ENCODE measurements around the gene ING2. TPM values are rescaled to one million over a fixed set of nuclear protein-coding genes. Genes with fewer than 3 reads are reported as not detected.
A peak's percentile ranks its signal among the peaks of the same experiment; 100 is the strongest.
"Not testable (repeated sequence)": the region's sequence is repeated elsewhere in the genome, so short reads cannot be mapped to it uniquely, and the experiment has no call there.

The ING2 gene
- 10 to 100 TPM; 13.0 to 14.7 TPM for total RNA-seq
- long read RNA-seq, transcript ING2-201 (2 exons, 1,189 nt), result major isoform, 16 of 19 reads
- long read RNA-seq, partial matches to known transcripts, result 0 of 19 reads
- long read RNA-seq, other reads (novel, unspliced or antisense), result 0 of 19 reads

DNA sequence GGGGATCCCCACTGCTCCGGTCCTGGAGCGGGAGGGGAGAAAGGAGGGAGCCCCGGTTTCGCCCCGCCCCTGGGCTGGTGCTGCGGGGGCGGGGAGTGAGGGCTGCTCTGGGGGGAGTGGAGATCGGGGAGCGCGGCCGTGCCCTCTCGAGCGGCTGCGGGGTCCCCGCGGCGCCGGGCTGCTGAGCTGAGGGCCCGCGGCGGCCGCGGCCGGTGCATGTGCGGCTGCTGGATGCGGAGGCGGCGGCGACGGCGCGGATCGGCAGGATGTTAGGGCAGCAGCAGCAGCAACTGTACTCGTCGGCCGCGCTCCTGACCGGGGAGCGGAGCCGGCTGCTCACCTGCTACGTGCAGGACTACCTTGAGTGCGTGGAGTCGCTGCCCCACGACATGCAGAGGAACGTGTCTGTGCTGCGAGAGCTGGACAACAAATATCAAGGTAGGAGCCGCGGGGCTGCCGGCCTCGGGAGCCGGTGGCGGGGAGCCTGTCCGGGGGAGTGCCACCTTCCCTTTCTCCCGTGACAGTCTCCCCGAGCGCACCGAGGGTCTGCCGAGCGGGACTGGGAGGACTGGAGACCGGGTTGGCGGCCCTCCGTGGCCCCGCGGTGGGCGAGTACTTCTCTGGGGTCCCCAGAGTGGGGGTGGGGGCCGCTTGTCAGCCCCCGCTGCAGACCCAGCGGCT lies at the start of gene ING2:
ING2 (plus strand) TSS at position 129 of the 681 bp plus-strand sequence; CDS start at position 267, 138 bp downstream.
- intact Hi-C loops (cut with DNase I, micrococcal nuclease), result no loop called here
- ATAC-seq (peak; percentile 53), DNase-seq (peak in 1 of 2 donors; percentile 32)

DNA sequence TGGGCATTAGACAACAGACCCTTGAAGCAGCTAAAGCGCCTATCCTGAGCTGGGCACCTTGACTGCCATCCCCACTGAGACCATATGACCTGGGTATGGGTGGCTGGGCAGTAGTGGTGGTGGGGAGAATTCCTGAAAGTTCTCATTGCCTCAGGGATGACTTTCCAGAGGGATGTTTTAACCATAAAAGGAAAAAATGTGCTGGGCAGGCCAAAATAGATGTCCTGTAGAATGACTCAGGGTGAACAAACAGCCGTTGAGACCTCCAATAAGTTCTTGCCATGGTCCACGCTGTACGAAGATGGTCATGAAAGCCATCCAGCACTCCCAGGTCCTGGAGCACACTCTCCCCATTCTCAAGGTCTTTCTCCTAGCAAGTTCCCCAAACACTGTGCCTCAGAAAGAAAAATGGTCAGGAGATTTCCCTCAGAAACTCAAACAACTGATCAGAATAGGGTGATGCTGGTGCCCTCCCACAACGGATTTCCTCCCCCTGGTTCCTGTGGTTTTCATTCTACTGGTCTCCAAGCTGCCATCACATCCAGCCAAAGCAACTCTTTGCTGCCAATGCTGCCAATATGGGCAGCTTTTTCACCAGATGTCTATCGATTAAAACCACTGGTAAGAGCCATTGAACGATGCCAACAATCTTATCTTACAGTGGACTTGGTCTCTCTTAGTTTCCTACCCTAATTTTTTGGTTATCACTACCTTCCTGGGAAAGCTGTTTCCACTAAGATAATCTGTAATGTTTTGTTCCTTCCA lies 49.2 kb upstream of the ING2 start:
- DNase-seq (no peak), ATAC-seq (no peak)
- intact Hi-C loops (cut with DNase I, micrococcal nuclease), result no loop called here

GRCh38 chr4:183458005-183458404 lies 46.9 kb upstream of the ING2 start:
- intact Hi-C loops (cut with DNase I, micrococcal nuclease), result no loop called here
- ATAC-seq (no peak), DNase-seq (no peak)

DNA sequence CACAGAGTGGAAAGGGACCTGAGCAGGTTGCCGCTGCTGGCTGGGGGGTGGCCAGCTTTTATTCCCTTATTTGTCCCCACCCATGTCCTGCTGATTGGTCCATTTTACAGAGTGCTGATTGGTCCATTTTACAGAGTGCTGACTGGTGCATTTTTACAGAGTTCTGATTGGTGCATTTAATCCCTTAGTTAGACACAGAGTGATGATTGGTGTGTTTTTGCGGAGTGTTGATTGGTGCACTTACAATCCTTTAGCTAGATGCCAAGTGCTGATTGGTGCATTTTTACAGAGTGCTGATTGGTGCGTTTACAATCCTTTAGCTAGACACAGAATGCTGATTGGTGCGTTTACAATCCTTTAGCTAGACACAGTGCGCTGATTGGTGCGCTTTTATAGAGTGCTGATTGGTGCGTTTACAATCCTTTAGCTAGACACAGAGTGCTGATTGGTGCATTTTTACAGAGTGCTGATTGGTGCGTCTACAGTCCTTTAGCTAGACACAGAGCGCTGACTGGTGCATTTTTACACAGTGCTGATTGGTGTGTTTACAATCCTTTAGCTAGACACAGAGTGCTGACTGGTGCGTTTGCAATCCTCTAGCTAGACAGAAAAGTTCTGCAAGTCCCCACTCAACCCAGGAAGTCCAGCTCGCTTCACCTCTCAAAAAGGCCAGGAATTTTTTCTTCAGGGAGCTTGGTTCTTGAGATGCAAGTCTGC lies 40.8 kb upstream of the ING2 start:
- intact Hi-C loops (cut with DNase I, micrococcal nuclease); DNase-seq; ATAC-seq: not testable (repeated sequence)

DNA sequence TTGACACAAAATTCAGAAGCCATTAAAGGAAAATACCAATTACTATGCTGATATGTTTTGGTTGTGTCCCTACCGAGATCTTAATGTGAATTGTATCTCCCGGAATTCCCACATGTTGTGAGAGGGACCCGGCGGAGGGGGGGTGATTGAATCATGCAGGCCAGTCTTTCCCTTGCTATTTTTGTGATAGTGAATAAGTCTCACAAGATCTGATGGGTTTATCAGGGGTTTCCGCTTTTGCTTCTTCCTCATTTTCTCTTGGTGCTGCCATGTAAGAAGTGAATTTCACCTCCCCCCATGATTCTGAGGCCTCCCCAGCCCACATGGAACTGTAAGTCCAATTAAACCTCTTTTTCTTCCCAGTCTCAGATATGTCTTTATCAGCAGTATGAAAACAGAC lies 39.0 kb upstream of the ING2 start:
- ATAC-seq; intact Hi-C loops (cut with DNase I, micrococcal nuclease); DNase-seq: not testable (repeated sequence)

- no peak for DNase-seq
- intact Hi-C loops (cut with DNase I, micrococcal nuclease), result no loop called here
- no peak for ATAC-seq
These were observed 37.6 kb upstream of the ING2 start for GRCh38 chr4:183467246-183467645.

DNA sequence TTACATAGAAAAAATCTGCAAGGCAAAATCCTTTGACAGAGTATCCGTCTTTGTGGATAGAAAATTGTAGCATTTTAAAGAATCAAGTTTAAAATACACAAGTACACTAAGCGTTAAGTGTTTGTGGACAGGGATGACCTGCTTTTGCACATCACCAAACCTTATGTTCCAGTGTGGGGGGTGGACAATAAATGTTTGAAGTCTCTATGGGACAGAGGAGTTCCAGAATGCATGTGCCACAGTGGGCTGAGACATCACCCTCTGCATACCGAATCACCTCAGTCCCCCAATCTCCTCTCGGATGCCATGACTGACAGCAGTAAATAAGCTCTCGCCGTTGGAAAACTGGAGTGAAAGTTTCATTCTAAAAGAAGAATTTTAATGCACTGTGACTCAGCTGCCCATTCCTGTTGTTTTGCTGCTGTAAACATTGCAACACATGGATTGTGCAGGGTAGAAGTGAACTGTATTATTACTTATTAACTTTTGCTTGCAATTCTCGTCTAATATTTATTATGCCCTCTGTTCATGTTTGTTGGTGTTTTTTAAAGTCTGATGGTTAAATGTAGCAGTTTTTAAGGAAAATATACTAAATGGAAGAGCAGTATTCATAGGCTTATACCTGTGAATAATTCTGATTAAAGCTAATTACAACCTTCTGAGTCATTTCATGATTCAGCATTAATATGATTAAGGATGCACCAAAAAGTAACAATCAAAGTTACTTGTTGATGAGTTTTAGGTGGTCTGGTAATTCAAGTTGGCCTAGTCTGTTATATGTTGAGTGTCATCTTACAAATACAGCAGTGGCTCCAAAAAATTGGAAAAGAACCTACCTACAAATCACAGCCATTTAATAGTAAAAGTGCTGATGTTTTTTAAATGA lies 36.4 kb upstream of the ING2 start:
- intact Hi-C loops (cut with DNase I, micrococcal nuclease), result no loop called here
- no peak for DNase-seq
- no peak for ATAC-seq

DNA sequence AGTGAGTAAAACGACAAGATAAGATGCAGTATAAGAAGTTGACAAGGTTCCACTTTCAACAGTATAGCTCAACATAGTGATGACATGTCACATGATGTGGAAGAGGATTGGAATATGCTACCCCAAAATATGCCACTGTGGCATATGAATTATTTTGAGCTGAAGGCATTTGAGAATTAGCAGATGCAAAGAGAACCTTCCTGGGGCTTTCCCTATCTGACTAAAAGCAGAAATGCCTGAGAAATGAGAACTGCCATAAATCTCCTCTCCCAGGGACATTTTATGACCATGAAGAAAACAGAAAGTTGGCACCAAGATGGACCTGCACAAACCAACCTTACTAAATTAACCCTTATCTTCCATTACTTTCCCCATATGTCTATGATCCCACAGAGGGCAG lies 35.6 kb upstream of the ING2 start:
- intact Hi-C loops (cut with DNase I, micrococcal nuclease), result no loop called here
- ATAC-seq (peak; percentile 71), DNase-seq (no peak)

DNA sequence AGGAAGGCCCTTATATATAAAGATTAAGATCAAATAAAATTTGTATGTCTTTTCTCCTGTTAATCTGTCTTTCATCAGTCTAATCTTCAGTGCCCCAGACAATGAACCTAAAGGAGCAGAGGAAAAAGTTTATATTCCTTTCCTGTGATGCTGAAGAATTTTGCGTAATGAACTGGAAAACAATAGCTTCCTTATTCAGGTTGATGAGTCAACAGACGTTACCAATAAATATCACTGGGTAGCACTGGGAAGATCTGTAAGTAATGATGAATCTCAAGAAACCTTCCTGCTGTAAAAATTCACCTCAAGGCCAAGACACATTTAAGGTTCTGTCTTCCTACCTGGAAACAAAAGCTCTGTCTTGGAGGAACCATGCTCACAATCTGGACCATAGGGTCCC lies 34.9 kb upstream of the ING2 start:
- intact Hi-C loops (cut with DNase I, micrococcal nuclease), result loop anchor here in 1 of 2 donors (10.0 kb wide), 1 partner anchor 125 kb away; no protein-coding TSS in a partner anchor
- ATAC-seq, result peak; percentile 26

DNA sequence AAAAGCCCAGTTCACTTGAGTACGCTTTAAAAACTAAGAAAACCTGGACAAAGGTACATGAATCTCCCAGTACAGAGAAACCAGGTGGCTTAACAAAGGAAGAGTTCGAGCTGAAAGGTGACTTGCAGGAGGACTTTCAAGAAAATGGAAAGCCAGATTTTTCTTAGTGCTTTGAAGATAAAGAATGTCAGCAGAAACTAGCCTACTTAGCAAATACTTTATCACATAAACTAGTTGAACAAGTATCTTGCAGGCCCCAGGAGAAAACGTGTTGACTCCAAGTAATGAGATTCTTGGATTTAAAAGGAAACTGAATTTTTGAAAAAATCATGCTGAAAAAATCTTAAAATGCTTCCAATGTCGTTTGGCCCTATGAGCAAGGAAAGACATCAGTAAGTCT lies 34.0 kb upstream of the ING2 start:
- intact Hi-C loops (cut with DNase I, micrococcal nuclease), result loop anchor here in 1 of 2 donors (10.0 kb wide), 1 partner anchor 124 kb away; no protein-coding TSS in a partner anchor
- no peak for ATAC-seq
- no peak for DNase-seq

More for the DNA sequence above, 34.9 kb upstream of the ING2 start:
- DNase-seq, result no peak

DNA sequence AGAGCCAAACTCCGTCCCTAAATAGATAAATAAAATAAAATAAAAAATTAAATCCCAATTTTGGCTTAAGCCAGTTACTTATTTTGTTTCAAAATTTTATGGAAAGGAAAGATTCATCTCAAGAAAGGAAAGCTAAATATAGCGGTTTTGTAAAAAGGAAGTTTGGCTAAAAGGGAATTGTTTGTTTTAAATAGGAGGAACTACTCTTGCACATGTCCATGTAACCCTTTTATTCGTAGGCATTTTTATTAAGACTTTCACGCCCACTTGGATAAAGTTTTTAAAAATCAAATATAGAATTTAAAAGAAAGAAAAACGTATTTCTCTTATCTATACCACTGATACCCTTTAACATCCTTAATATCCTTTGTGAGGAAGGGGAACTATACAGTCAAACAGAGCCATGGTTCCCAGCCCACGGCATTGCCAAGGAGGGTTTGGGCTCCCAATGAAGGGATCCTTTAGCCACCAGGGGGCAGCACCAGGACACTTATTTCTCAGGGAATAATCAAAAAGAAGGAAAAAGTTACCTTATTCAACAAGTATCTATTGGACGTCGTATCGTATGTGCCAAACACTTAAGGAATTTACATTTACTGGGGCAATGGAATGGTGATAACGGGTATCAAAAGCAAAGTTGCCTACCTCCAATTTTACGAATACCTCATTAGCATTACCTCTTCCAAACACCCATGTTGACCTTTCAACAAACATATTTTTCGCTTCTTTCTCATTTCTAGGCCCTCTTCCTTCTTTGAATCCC lies 32.7 kb upstream of the ING2 start:
- peak; percentile 84 for ATAC-seq
- DNase-seq, result peak; percentile 74 to 95
- intact Hi-C loops (cut with DNase I, micrococcal nuclease), result loop anchor here in 1 of 2 donors (10.0 kb wide), 1 partner anchor 123 kb away; no protein-coding TSS in a partner anchor

- intact Hi-C loops (cut with DNase I, micrococcal nuclease), result loop anchor here in 1 of 2 donors (10.0 kb wide), 1 partner anchor 117 kb away; no protein-coding TSS in a partner anchor
- DNase-seq (no peak), ATAC-seq (no peak)
These were observed 26.7 kb upstream of the ING2 start for GRCh38 chr4:183478123-183478522.

DNA sequence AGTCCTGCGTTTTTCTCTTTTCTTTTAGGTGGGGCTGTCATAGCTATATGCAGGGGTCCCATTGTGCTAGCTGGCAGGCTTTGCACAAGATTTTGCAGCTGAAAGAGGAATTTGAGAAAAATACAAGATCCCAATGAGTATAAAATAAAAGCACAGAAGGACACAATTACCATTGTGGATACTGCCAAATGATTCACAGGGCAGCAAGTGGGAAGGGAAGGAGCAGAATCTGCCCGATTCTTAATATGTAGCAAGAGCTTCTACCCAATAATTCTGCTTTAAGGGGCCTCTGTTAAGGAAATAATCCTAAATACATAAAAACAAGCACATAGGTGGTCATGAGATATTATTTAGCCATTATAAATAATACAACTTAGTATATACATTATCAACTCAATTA lies 25.9 kb upstream of the ING2 start:
- intact Hi-C loops (cut with DNase I, micrococcal nuclease), result loop anchor here in 1 of 2 donors (10.0 kb wide), 1 partner anchor 116 kb away; no protein-coding TSS in a partner anchor
- ATAC-seq (no peak), DNase-seq (no peak)

DNA sequence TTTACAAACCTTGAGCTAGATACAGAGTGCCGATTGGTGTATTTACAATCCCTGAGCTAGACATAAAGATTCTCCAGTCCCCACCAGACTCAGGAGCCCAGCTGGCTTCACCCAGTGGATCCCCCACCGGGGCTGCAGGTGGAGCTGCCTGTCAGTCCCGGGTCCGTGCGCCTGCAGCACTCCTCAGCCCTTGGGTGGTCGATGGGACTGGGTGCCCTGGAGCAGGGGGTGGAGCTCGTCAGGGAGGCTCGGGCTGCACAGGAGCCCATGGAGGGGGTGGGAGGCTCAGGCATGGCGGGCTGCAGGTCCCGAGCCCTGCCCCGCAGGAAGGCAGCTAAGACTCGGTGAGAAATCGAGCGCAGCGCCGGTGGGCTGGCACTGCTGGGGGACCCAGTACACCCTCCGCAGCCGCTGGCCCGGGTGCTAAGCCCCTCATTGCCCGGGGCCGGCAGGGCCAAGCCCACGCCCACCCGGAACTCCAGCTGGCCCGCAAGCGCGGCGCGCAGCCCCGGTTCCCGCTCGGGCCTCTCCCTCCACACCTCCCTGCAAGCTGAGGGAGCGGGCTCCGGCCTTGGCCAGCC lies 22.3 kb upstream of the ING2 start:
- ATAC-seq; intact Hi-C loops (cut with DNase I, micrococcal nuclease): not testable (repeated sequence)

DNA sequence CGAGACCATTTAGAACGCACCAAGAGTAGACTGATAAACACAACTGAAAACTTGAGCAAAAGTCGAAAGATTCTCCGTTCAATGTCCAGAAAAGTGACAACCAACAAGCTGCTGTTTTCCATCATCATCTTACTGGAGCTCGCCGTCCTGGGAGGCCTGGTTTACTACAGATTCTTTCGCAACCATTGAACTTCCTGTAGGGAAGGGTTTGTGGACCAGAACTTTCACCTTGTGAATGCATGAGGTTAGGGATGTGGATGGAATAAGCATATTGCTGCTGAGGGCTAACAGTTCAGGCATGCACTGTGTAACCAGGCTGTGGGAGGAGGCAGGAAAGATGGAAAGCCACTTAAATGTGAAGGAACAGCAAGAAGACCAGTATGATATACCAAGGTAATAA lies 20.9 kb upstream of the ING2 start:
- ATAC-seq (no peak), DNase-seq (no peak)
- intact Hi-C loops (cut with DNase I, micrococcal nuclease), result no loop called here

More for the DNA sequence above, 22.3 kb upstream of the ING2 start:
- DNase-seq, result not testable (repeated sequence)

- intact Hi-C loops (cut with DNase I, micrococcal nuclease), result no loop called here
- DNase-seq (no peak), ATAC-seq (no peak)
These were observed 19.3 kb upstream of the ING2 start for GRCh38 chr4:183485411-183486160.
